Fibroblast of skin of left biceps (primary cell): ENCODE results near the gene ASXL1.
"Not testable (repeated sequence)": the region's sequence is repeated elsewhere in the genome, so short reads cannot be mapped to it uniquely, and the experiment has no call there.

Experiments used
- DNase-seq, 2 experiments: peaks; one replicate each; pipeline ENCODE4 v3.0.0-alpha.2; 2013; ENCODE audit warnings: low read depth in 2 of 2

ASXL1 gene

DNA sequence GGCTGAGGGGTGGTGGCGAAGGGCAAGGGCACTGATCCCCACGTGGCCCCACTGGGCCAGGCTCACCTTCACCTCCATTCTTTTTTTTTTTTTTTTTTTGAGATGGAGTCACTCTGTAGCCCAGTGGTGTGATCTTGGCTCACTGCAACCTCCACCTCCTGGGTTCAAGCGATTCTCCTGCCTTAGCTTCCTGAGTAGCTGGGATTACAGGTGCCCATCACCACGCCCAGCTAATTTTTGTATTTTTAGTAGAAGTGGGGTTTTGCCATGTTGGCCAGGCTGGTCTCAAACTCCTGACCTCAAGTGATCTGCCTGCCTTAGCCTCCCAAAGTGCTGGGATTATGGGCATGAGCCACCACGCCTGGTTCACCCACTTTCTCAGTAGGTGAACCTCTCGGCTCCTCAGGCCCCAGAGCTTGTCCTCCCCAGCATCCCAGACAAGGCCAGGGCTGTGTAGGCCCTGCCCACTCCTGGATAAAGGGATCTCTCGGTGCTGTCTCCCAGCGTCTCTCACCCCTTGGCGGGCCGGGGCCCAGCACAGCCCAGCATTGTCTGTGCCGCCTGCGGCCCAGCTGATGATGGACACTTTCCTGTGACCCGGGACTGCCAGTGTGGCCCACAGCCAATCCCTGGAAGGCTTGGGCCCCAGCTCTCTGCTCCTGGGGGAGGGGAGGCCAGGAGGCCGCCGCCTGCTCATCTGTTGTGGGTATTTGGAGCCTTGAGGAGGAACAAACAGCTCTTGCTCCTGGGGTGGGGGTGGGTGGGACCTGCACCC lies 108.0 kb downstream of the ASXL1 start:
- not testable (repeated sequence) for DNase-seq

GRCh38 chr20:32466739-32467505 lies 108.8 kb downstream of the ASXL1 start:
- DNase-seq, result no peak

GRCh38 chr20:32467506-32468312 lies 109.6 kb downstream of the ASXL1 start:
- DNase-seq, result no peak

- DNase-seq, result no peak
These were observed 110.1 kb downstream of the ASXL1 start for GRCh38 chr20:32468313-32468640.

DNA sequence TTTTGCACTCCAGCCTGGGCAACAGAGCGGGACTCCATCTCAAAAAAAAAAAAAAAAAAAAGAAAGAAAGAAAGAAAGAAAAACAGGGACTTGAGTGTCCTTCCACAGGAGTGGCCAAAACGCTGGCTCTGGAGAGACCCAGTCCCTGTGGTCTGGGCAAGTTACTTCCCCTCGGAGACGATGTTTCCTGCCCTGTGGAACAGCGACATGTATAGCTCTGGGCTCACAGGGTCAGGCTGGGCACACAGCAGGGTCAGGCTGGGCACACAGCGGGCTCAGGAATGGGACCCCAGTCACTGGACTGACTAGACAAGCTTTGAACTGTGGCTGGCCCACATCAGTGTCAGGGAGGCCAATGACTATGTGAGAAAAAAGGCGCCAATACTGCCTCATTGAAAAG lies 110.7 kb downstream of the ASXL1 start:
- DNase-seq, result no peak

GRCh38 chr20:32470025-32470861 lies 112.1 kb downstream of the ASXL1 start:
- no peak for DNase-seq

GRCh38 chr20:32470940-32471339 lies 112.8 kb downstream of the ASXL1 start:
- DNase-seq, result no peak

DNA sequence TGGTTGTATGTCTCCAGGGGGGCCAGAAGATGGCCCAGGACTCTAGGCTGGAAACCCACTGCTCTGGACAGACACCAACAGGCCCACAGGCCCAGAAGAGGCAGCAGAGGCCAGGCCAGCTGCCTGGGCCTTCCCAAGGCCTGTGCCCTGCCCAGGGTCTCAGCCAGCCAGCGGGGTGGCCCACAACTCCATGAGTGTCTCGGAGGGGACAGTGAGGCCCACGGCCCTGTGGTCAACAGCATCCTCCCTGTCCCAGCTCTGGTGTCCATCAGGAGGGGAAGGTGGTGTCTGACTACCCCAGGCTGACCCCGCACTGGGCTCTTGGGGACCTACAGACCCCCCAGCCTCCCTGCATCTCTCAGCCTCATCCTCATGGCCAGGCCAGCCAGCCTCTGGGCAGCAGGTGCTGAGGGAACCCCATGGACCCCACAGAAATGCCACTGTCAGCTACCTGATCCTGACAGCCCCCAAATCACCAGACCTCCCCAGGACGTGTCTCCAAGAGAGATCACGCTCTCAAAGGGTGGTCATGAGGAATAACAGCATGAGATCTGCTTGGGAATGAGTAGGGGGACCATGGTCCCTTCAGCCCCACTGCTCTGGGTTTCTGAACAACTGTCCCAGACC lies 114.6 kb downstream of the ASXL1 start:
- DNase-seq, result no peak

DNA sequence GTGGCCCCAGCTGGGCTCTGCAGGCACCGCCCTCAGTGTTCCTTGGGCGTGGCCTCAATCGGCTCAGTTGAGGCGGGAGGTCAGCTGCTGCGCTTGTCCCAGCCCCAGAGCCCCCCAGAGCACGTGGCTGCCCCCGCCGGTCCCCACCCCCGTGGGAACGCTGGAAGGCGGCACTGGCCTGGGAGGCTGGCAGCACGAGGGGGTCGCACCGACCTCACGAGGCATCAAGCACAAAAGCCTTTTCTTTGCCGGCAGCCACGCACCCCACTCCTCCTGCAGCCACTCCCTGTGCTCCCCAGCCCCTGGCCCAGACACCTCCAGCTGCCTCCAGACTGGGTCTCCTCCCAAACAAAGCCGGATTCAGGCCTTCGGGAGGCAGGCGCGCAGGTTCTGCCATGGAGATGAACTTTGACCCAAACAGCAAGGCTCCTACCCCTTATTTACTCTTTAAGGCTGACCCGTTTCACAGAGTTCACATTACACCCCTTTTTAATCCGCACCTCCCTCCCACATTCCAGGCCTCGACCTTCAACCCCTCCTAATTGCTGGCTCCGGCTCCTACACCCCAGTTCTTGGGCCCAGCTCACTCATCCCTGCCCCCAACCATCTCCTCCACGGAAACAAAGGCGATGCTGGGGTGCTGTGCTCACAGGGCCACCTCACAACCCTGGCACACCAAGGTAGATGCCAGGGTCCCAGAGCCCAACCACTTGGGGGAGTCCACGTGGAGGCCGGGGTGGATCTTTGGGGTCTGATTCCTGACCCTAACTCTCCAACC lies 115.3 kb downstream of the ASXL1 start:
- DNase-seq, result no peak

DNA sequence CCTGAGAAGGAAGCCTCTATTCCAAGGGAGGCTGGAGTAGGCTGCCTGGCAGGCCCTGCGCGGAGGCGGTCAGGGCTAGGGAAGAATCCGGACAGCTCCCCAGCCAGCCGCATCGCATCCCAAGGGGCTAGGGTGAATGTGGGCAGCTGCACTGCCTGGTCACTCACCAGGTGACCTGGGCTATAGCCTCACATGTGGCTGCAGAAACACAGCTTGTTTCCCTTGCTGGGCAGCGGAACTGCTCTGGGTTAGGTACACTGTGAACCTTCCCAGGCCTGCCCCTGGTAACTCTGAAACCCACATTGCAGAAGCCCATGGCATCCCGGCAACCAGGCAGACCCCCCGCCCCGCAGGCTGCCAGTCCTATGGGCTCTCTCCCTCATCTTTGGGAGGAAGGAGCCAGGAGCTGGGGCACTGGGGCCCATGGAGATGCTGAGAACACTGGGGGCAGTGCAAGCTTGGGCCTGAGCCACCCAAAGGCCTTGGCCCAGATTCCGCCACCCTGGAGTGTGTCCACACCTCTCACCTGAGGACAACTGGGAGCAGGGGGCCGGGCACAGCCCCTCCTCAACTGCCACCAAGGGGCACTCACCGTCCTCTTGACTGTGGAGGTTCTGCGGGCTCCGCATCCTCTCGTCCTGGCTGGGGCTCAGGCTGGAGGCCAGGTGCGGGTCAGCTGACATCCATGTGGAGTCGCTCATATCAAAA lies 116.0 kb downstream of the ASXL1 start:
- no peak for DNase-seq

GRCh38 chr20:32474717-32474966 lies 116.5 kb downstream of the ASXL1 start:
- no peak for DNase-seq

GRCh38 chr20:32474967-32475811 lies 117.1 kb downstream of the ASXL1 start:
- peak; percentile 87 to 89 for DNase-seq

DNA sequence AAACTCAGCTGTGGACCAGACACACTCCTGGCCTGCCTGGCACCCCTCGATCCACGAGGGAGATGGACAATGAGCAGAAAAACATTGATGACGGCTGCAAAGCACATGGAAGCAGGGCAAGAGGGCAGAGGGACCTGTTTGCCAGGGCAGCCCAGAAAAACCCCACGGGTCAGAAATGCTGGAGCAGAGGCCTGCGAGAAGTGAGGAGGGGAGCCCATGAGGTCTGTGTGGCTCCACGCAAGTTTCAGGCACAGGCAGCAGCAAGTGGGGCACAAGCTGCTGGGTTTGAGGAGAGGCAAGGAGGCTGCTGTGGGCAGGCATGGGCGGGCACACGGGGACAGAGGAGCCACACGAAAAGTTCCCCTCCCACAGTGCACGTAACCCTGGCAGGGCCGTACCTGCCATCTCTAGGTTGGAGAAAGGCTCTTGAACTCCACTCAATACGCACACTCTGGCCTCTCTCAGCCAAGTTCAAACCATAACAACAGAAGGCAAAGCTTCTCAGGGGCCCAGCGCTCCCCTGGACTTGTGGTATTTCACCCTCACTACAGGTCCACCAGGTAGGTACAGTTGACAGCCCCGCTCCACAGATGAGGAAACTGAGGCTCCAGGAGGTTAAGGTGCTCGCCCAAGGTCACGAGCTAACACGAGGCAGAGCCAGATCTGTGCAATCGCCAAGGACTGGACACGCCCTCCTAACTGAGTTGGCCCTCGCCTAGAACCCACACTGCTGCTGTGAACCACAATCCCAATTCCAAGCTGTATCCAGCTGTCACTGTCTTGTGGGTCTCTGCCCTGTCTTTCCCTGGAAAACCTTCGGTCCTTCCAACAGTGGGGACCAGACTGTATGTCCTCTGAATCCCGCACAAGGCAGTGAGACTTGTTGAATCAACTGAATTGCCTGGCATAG lies 118.8 kb downstream of the ASXL1 start:
- DNase-seq, result no peak

DNA sequence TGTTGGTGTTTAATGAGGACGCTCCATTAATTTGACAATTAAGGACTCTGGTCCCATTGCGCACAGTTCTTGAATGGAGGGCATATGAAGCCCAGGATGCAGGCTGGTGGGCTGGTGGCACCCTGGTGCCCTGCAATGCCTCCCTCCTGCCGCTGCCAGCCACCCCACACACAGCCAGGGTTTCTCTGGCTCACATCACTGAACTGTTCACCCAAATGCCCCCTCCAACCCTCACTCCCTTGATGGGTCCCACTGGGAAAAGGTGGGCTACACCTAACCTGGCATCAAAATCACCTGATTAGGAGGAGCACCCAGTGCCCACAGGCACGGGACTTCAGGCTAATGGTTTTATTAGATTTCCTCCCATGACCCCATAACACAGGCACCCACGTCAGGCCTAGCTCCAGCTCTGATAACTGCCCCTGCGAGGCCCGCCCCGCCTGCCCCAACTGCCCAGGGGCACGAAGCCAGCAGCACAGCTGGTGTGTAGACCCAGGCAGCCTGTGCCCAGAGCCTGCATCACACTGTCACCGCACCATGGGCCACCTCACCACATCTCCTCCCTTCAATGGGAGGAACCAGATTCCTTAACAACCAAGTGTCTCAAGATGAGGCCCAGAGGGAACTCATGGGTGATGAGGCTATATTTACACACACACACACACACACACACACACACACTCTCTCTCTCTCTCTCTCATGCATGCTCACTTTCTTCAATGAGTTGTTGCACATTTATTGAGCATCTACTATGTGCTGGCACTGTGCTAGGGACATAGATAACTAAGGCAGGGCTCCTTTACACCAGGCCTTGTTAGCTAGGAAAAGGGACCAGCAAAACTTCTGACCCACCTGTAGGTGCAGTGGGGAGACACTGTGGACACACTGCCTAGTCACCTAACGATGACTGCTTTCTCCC lies 119.7 kb downstream of the ASXL1 start:
- no peak for DNase-seq

DNA sequence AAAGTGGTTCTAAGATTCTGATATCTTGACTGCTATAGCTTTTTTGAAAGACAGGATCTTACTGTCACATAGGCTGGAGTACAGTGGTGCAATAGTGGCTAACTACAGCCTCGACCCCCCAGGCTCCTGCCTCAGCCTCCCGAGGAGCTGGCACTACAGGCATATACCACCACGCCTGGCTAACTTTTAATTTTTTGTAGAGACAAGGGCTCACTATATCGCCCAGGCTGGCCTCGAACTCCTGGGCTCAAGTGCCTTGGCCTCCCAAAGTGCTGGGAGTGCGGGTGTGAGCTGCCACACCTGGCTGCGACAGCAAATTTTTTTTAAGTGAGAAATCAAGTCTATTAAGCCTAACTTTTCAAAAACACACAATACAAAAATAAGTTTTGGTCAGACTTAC lies 120.4 kb downstream of the ASXL1 start:
- no peak for DNase-seq

GRCh38 chr20:32479012-32479411 lies 120.9 kb downstream of the ASXL1 start:
- no peak for DNase-seq

DNA sequence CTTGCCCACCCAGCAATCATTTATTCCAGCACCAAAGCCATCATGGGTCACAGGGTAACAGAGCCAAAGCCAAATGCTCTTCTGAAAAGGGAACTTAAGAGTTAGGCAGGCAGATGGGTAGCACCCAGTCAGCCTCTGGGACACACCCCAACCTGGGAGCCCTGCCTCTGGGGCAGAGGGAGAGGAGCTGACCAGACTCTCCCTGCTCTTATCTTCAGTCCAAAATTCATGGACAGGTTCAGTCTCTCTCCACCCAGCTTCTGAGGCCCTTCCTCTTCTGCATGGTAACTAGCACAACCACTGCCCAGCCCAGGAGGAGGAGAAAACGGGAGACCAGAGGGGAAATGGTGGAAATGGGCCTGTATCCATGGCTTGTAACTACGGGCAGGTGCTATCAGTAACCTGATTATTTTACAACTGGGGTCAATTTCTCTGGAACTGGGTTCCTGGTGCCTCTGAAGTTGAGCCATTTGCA lies 121.6 kb downstream of the ASXL1 start:
- no peak for DNase-seq
